Ovary (tissue), 3 donors: ENCODE results near the gene SETD7.

ENCODE experiments used
- CTCF ChIP-seq, 3 donors: fragments of 450-650 bp in 2 of 3; fragments of 200-600 bp in 1 of 3; IDR thresholded peaks; one replicate each; pipeline versions ENCODE4 v1.5.1 to v1.8.0; 2016 to 2022; ENCODE audit warnings: antibody characterized with exemption in 3 of 3, mild to moderate bottlenecking in 1 of 3
- EP300 ChIP-seq: sonication (generic); formaldehyde crosslinking; IDR thresholded peaks from one replicate; pipeline ENCODE4 v1.6.1; 2017; ENCODE audit warnings: antibody characterized with exemption
- POLR2A ChIP-seq: fragments of 450-650 bp; IDR thresholded peaks from one replicate; pipeline ENCODE4 v1.6.1; 2017; ENCODE audit warnings: antibody characterized with exemption, mild to moderate bottlenecking, moderate library complexity
- donor health status: DM: no; HTN: no; CAD: no.

GRCh38 chr4:139522457-139522856 is 33.6 kb downstream of the SETD7 start:
- no peak for TF ChIP-seq CTCF (IDR thresholded peaks at IDR 0.05)
- no peak for TF ChIP-seq EP300
- TF ChIP-seq POLR2A, result no peak
